Stimulated activated CD4-positive, alpha-beta T cell treated with anti-CD3 and anti-CD28 coated beads, Interleukin-4, amount 100 ng/mL, for 48 hours (primary cell): Measurements from ENCODE around the gene KCTD16.

ENCODE experiments used
- DNase-seq, 2 donors: peaks; one replicate each; pipeline ENCODE4 v3.0.0-alpha.2; 2020; ENCODE audit warnings: low read depth in 2 of 2

The KCTD16 gene

GRCh38 chr5:144333336-144333920 lies 162.8 kb downstream of the KCTD16 start:
- DNase-seq, result no peak

- DNase-seq, result no peak
These were observed 164.9 kb downstream of the KCTD16 start for GRCh38 chr5:144335561-144335960.

GRCh38 chr5:144336191-144336961 lies 165.7 kb downstream of the KCTD16 start:
- no peak for DNase-seq

GRCh38 chr5:144352330-144352729 lies 181.7 kb downstream of the KCTD16 start:
- no peak for DNase-seq

GRCh38 chr5:144352732-144353317 lies 182.2 kb downstream of the KCTD16 start:
- DNase-seq, result no peak

GRCh38 chr5:144356489-144356888 lies 185.8 kb downstream of the KCTD16 start:
- no peak for DNase-seq

GRCh38 chr5:144361406-144361805 lies 190.7 kb downstream of the KCTD16 start:
- DNase-seq, result no peak

GRCh38 chr5:144365885-144366284 lies 195.2 kb downstream of the KCTD16 start:
- no peak for DNase-seq

GRCh38 chr5:144367991-144368390 lies 197.3 kb downstream of the KCTD16 start:
- no peak for DNase-seq

- DNase-seq, result no peak
These were observed 197.9 kb downstream of the KCTD16 start for GRCh38 chr5:144368556-144368955.

- no peak for DNase-seq
These were observed 198.3 kb downstream of the KCTD16 start for GRCh38 chr5:144369006-144369405.

- no peak for DNase-seq
These were observed 199.6 kb downstream of the KCTD16 start for GRCh38 chr5:144370273-144370672.

GRCh38 chr5:144374637-144375036 lies 204.0 kb downstream of the KCTD16 start:
- DNase-seq, result no peak

GRCh38 chr5:144377207-144377606 lies 206.5 kb downstream of the KCTD16 start:
- no peak for DNase-seq

GRCh38 chr5:144378681-144379080 lies 208.0 kb downstream of the KCTD16 start:
- no peak for DNase-seq

- no peak for DNase-seq
These were observed 214.9 kb downstream of the KCTD16 start for GRCh38 chr5:144385597-144385996.

- DNase-seq, result no peak
These were observed 215.6 kb downstream of the KCTD16 start for GRCh38 chr5:144386315-144386714.

- no peak for DNase-seq
These were observed 219.5 kb downstream of the KCTD16 start for GRCh38 chr5:144390133-144390532.

- no peak for DNase-seq
These were observed 220.4 kb downstream of the KCTD16 start for GRCh38 chr5:144391044-144391443.

GRCh38 chr5:144393641-144394435 lies 223.2 kb downstream of the KCTD16 start:
- DNase-seq, result no peak

GRCh38 chr5:144395704-144396103 lies 225.0 kb downstream of the KCTD16 start:
- DNase-seq, result no peak

- DNase-seq, result no peak
These were observed 232.4 kb downstream of the KCTD16 start for GRCh38 chr5:144403058-144403457.
